GM18868 (cell line): ENCODE data around the gene SLC7A14.
A peak's percentile ranks its signal among the peaks of the same experiment; 100 is the strongest.

Experiments used
- ATAC-seq: cut with Tn5 transposase; IDR thresholded peaks from one replicate; pipeline ENCODE4 v1.9.1; 2021; ENCODE audit warnings: mild to moderate bottlenecking, moderate library complexity; ENCODE audit not compliant: unreplicated experiment

Gene SLC7A14

DNA sequence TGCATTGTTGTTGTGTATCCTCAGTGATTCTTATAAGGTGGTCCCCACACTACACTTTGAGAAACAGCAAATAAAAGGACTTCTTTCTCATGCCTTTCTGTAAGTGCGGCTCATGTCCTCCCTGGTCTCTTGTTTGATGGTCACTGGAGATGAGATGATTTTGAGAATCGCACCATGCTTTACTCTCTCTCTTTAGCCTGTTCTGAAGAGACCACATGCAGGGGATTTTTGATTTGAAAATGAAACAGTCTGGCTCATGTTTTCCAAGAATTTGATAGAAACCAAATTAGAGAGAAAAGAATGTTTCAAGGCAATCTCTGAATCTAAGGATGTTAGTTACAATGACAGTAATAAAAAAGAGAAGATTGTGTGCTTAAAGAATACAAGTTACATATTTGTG lies 149.2 kb downstream of the SLC7A14 start:
- ATAC-seq, result no peak

DNA sequence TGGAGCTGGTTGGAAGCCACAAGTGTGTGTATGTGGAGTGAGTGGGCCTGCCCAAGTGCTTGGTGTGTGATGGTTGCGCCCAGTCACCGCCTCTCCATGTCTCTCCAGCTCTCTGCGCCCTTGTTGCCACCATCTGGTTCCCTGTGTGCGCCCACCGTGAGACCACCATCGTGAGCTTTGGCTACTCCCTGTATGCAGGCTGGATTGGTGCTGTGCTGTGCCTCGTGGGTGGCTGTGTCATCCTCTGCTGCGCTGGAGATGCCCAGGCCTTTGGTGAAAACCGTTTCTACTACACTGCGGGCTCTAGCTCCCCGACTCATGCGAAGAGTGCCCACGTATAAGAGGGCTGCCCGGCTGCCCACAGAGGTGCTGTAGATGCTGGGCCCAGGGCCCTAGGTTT lies 153.5 kb downstream of the SLC7A14 start:
- ATAC-seq, result no peak

DNA sequence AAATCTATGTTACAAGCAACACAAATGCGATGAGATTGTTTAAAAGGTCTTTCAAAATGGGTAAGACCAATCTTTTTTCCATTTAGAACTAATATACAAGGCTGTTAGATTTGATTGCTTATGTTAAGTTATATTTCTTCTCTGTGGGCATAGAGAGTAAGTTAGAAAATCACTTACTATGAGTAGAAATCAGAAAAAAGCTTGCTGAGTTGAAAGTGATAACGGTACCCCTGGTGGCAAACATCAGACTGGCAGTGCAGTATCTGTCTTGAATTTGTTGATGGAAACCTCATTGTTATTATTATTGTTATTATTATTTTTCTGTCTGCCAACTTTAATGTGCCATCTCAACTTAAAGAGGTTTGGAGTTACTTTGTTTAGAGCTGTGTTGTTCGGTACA lies 154.8 kb downstream of the SLC7A14 start:
- no peak for ATAC-seq

DNA sequence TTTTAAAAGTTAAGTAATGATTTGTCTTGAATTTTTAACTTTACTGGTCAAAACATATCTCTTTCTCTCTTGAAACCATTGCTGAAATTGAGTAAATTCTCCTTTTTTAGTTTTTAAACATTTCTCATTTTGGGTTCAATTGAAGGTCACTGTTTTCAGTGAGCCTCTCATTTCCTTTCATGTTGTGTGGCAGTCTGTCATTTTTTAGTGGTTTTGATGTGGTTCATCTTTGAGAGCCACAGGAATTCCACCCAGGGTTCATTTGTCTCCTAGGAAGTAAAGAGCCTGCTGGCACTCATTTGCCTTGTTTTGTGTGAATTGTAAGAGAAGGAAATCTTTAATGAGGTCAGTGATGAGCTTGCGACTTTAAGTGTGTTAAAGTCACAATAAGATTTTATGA lies 156.8 kb downstream of the SLC7A14 start:
- ATAC-seq, result peak; percentile 72

DNA sequence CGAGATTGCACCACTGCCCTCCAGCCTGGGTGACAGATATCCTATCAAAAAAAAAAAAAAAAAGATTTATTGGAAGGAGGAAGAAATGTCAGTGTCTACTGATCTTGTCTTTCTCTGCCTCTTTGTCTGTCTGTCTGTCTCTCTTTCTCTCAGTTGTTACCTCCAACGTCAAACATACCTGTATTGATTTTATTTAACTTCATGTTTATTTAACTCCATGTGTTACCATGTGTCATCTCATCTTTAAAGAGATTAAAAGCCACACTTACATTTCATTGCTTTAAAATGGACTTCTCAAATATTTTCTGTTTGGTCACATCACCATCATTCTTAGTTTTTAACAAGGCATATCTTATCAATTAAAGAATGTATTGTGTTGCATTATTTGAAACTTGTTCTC lies 157.8 kb downstream of the SLC7A14 start:
- ATAC-seq, result no peak

DNA sequence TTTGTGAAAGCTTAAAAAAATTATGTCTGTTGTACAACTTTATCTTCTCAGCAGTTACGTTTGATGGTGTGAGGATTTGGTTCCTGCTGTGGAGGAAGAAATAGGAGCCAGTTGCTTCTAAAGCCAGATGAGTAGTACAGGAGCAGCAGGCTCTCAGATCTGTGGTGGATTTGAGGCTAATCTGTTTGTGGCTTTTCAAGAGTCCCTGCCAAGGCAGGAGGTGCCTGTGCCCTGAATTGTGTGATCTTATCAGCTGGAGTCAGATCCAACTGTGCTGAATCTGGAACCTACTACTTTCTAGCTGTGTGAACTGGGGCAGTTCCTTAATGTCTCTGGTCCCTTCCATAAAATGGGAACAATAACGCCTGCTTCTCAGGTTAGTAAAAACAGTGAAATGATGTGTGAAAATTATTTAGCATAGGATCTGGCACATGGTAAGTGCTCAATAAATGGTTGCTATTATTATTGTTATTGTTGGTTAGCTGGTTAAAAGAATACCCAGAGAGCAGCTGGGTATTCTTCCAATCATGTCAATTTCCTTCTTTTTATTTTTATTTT lies 159.6 kb downstream of the SLC7A14 start:
- no peak for ATAC-seq

DNA sequence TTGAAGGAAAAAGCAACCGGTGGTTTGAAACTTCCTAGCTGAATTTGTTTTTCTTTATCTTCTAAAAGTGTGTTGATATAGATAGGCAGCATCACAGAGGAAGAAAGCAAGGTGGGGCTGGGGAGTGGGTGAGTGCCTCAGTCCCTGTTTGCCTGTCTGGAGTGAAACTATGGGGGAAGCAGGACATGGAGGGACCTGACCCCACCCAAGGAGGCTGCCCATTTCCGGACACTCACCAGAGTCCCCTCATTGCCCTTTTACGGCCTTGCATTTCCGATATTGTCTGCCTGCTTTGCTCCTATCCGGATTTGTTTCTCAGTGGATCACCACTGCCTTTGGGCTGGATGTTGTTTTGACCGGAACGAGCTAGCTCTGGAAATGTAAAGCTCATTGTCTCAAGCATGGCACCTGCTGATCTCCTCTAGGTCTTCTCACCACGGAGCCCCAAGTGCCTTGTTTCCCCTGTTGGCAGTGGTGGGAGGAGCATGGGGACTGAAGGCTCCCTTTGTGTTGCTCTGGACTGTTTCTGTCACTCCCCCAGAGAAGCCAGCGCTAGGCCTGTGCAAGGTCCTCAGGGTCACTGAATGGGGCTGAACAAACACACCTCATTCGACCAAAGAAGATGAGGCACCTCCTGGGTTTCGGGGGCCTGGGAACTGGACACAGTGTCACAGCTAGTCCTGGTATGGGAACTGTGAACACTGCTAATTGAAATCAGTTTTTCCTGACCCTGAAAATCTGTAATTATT lies 160.2 kb downstream of the SLC7A14 start:
- no peak for ATAC-seq

DNA sequence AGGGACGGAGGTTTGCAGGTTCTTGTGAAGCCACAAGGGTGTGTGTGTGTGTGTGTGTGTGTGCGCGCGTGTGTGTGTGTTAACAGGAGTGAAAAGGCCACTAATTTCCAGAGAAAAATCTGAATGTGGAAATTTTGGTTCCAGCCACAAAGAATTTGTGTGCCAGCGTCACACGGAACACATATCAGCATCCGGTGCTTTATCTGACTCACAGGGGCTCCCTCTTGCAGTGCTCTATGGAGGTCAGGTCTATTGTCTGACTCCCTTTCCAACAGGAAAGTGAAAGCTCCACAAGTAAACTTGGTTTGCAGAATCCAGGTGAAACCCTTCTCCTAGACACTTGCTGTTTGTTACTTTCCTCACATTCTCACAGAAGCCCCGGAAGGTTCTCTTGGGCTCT lies 161.0 kb downstream of the SLC7A14 start:
- ATAC-seq, result no peak

DNA sequence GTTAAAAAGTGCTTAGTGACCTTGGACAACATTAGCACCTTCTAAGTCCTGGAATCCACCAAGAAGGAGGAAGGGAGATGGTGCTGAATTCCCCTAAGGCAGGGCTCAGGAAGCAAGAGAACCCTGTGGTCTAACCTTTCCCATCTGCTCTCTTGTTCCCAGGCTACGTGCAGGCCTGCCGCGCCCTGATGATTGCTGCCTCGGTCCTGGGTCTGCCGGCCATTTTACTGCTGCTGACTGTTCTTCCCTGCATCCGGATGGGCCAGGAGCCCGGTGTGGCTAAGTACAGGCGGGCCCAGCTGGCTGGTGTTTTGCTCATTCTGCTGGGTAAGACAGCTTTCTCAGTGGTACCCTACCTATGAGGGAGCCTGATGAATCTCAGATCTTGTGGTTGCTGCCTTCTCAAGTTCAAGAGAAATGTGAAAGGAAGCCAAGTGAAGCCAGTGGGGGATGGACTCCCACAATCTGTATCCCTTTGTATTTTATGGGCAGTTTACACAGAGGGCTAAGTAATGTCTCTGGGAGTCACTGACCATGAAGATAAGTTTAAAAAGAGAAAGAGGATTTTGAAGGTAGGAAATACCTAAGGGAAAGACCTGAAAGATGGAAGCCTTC lies 162.8 kb downstream of the SLC7A14 start:
- ATAC-seq, result no peak

DNA sequence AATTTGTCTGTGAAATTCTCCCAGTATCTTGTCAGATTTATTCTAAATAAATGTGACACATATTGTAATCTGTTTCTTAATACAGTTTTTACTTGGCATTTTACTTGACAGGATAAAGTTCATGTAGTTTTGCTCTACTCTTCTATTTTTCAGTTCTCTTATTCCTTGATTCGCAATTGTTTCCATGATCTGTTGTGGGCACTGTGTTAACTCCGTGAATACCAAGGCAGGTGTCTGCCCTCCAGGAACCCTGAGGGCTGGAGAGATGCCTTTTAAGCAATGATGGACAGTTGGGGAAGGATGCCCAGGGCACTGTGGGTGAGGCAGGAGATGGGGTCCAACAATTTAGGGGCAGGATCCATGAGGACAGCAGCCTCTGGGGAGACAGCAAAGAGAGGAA lies 164.1 kb downstream of the SLC7A14 start:
- ATAC-seq, result no peak

DNA sequence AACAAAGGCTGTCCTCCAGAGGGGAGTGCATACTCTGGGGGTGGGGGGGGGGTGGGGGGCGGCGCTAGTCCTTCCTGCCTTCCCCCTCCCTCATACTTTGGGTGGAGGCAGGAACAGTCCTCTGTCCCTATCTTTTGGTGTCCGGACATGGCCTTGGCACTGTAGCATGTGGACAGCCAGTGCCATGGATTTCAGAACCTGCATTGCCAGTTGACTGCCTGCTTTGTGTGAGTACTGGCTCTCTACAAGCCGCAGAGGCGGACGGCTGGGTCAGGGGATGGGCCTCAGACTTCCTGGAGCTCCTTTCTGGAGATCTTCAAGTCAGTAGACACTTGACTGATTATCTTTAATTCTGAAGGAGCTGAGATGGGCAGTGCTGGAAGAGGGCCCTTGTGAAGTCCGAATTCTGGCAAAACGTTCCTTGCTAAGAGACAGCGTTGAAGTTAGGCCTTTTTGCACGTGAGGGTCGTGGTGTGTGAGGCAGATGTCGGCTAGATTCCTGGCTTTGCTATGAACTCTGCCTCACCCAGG lies 164.7 kb downstream of the SLC7A14 start:
- ATAC-seq, result no peak

DNA sequence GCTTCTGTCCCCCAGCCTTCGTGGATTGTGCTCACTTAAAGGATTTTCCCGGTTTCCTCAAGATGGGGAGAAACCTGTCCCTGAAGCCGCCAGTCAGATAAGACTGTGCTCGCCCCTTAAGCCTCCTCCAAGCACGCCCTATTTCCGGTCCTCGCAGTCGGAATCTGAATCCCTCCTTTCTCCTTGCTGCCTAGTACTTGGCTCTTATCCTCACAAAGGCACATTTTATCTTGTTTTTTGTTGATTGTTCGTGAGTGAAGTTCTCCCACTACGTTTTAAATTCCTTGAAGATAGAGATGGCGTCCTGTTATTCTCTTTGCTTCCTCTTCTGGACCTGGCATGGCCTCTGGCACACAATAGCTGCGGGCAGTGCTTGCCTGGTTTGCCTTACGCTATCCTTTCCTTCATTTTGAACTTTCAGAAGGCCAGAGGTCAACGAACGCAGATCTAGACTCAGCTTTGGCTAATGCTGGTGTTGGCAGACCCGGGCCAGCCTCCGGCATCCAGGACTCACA lies 165.5 kb downstream of the SLC7A14 start:
- no peak for ATAC-seq

DNA sequence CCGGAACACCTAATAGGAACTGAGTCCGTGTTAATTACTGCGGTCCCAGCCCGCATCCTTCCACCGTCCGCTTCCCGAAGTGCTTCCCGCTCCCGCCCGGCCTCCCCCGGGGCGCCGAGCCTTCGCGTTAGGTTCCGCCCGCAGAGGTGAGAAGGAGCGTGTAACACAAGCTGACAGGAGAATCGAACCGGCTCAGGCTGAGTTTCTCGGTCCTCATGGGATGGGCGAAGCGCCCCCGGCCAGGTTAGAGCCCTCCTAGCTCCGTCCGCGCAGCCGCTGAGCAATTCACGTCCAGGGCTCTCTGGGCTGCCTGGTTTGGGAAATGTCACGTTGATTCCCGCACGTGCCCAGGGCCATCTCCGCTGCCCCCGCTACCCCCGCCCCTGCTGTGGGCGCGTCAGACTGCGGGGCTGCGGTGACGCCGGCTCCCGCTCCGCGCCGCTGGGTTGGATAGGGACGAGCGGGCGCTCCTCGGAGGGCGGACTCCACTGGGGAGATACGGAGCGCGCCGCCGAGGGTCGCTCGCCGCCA lies 166.3 kb downstream of the SLC7A14 start:
- ATAC-seq, result no peak

DNA sequence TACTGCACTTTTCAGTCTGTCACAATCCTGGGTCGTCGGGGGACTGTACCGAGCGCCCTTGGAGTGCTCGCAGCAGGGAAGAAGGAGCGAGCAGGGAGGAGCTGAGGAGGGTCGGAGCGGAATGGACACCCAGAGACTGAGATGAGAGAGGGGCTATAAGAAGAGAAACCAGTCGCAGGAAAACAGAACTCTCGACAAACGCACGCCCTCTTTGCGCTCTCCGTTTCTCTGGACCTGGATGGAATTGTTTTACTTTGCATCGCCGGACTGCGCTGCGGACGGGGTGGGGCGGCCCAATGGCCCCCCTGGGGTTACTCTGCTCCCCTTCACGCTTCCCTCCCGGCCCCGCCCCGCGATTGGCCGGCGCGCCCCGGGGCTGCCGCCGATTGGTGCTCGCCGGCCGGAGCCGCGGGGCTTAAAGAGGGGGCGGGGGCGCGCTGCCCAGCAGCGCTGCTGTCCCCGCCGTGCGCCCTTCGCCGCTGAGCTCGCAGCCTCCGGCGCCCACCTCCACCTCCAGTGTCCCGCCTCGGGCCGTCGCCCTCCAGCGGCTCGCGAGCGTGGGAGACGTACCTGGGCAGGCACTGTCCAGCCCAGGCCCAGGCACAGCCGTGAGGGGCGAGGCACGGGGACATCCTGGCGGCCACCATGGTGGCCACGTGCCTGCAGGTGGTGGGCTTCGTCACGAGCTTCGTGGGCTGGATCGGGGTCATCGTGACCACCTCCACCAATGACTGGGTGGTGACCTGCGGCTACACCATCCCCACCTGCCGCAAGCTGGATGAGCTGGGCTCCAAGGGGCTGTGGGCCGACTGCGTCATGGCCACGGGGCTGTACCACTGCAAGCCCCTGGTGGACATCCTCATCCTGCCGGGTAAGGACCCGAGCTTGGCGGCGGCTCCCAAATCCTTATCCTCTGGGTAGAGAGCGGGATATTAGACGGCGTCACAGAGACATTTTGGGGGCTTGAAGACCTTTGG lies 167.2 kb downstream of the SLC7A14 start, which contains the start of gene CLDN11:
CLDN11 (plus strand) TSS at position 447 of the 977 bp plus-strand sequence; CDS start at position 646, 199 bp downstream.
- no peak for ATAC-seq

DNA sequence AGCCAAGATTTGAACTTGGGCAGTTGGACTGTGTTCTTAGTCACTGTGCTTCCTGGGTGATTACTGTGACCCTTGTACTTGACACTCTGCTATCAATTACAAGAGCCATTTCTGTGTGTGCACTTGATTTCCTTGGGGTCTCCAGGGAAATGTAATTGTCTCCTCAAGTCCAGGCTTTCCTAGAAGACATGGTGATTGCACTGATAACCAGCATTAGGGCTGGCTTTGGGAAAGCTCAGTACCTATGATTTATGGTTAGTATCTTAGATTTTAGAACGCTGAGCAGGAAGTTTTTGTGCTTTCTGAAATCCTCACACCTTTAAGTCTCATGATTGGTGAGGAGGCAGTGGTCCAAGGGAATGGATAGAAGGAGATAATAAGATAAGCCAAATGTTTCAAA lies 168.8 kb downstream of the SLC7A14 start:
- no peak for ATAC-seq

DNA sequence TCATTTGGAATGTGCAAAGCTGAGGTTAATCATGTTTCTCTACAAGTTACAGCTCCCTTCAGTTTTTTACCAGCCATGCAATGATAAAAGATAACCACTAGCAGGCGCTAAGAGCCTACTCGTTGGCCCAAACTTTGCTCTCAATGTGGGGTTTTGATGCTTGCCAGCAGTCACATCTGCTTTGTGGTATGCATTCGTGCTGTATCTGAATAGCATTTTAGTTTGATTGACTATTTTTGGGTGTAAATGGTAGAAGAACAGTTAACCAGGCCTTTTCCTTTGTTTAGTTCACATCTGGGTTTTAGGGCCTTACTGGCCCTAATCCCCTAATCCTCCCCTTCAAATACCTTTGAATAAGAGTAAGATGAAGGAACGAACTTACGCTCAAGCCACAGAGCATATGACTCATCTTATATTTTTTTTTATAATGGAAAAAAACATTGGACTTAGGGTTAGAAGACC lies 171.6 kb downstream of the SLC7A14 start:
- ATAC-seq, result peak; percentile 69

DNA sequence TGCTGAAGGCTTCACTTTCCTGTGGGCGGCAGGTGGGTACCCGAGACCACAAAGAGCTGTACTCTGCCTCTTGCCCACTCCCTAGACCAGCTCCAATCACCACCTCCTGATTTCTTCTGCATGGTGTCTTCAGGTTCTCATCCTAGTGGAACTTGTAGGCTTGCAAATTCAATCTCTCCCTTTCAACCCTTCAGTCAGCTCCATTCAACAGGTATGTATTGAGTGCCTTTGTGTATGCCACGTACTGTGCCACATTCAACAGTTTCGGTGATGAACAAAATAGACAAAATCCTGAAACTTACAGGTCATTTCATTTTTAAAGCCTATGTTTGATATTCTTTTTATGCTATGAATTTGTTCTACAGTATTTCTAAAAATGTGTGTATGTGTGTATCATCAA lies 172.6 kb downstream of the SLC7A14 start:
- no peak for ATAC-seq

DNA sequence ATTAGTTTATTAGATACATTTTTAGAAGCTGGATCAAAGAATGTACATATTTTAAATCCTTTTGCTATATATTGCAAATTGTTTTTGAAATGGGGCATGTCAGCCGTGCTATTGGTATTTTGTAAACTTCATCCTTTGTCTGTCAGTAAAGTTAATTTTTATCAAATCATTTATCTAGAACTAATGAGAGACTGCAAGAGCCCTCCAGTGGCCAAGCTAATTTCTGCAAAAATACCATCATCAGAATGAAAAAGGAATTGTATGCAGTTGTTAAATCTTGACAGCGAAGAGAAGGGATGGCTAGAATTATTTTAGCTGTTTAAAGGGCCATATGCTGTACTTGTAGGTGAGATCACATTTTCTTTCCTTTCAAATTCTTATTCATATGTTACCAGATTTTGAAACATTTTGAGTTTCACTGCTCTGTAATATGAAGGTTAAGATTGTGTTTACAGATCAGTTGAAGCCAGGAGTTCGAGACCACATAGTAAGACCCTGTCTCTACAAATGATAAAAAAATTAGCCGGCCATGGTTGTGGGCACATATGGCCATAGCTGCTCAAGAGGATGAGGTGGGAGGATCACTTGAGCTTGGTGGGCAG lies 175.3 kb downstream of the SLC7A14 start:
- ATAC-seq, result no peak
